Activated CD4-positive, alpha-beta T cell treated with anti-CD3 and anti-CD28 coated beads, Interleukin-2, amount 50 U/mL, for 48 hours (primary cell): ENCODE data around the gene TTC28.
"Not testable (repeated sequence)": the region's sequence is repeated elsewhere in the genome, so short reads cannot be mapped to it uniquely, and the experiment has no call there.

ENCODE experiments used
- DNase-seq, 2 experiments: peaks; one replicate each; pipeline ENCODE4 v3.0.0-alpha.2; 2020

The TTC28 gene

GRCh38 chr22:28077166-28077565 lies 602.5 kb downstream of the TTC28 start:
- DNase-seq = no peak

DNA sequence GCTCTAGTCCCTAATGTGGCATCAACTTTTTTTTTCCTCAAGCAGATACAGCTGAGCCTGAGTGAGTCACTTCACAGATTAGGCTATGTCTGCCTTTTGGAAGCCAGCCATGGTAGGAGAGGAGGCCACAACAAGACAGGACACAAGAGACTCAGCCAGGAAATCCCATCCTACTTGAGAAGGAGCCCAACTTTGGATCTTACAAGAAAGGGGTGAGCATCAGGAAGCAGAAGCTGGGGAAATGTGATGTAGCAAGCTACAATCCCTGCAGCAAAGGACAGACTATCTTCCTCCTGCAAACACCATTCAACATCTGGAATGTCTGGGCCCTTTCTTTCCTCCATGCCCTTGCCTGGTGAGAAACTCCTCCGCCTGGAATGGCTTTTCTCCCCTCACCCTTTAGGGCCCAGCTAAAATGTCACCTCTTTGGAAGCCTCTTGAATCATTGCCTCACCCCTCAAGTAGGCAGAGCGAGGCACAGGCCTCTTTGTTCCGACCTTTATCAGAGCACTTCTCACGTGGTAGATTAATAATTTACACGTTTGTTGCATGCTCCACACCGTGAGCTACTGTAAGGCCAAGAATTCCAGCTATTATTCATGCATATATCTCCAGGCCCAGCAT lies 604.2 kb downstream of the TTC28 start:
- no peak for DNase-seq

GRCh38 chr22:28074526-28074925 lies 605.1 kb downstream of the TTC28 start:
- no peak for DNase-seq

- DNase-seq = no peak
These were observed 607.6 kb downstream of the TTC28 start for GRCh38 chr22:28072066-28072465.

DNA sequence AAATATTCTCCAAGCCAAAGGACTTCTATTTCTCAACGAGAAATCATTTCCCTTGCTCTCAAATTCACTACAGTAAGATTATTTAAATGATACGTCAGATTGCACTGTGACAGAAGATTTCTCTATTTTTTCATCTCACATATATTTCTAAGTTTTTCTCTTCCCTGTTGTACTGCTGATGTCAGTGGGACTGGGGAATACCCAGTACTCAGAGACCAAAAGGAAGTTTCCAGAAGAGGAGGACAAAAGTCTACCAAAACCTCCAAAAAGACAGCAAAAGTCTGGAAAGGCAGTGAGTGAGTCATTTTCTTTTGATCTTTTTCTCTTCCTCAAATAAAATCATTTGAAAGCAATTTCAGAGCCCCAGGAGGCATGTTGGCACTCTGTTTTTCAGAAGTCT lies 610.8 kb downstream of the TTC28 start:
- DNase-seq = no peak

DNA sequence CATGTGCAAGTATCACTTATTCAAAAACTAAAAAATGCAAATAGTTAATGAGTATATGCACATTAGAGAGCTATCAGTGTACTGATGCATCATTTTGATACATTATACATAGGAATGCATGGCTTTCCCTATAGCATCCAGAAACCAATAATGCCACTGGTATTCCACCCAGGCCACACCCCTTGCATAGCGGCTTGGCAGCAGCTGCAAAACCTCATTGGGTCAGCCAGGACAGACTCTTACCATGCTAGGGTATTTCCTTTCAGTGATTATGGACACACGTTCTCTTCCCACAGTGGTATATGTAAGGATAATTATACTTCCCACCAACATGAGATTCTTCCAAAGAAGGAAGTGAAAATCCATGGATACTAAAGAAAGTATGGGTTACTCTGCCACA lies 614.7 kb downstream of the TTC28 start:
- no peak for DNase-seq

DNA sequence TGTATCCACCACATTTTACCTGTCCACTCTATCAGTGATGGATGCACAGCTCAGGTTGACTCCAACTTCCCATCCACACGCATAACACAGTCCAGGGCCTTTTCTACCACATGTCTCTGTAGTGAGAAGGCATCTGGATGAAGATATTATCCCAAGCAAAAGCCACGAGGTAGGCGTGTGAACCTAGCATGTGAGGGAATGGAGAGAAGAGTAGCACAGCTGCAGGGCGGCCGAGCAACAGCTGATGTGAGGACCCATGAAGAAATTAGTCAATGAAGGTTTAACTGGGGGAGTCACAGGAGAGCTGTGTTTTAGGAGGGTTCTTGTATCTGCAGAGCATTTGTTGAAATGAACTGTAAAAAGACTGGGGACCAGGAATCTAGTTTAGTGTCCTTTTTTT lies 616.0 kb downstream of the TTC28 start:
- no peak for DNase-seq

DNA sequence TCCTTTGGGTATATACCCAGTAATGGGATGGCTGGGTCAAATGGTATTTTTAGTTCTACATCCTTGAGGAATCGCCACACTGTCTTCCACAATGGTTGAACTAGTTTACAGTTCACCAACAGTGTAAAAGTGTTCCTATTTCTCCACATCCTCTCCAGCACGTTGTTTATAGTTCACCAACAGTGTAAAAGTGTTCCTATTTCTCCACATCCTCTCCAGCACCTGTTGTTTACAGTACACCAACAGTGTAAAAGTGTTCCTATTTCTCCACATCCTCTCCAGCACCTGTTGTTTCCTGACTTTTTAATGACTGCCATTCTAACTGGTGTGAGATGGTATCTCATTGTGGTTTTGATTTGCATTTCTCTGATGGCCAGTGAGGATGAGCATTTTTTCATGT lies 619.0 kb downstream of the TTC28 start:
- DNase-seq = not testable (repeated sequence)

DNA sequence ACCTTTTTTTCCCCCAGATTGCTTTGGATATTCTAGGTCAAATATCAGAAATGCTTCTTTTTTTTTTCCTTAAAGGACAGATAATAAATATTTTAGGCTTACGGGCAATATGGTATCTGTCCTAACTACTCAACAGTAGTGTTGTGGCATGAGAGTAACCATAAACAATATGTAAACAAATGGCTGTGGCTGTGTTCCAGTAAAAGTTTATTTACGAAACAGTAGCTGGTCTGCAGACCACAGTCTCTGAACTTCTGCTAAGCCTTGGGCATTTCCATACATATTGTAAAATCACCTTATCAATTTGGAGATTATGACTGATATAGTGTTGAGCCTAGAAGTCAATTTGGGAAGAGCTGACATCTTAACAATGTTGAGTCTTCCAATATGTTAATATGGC lies 621.6 kb downstream of the TTC28 start:
- no peak for DNase-seq

- DNase-seq = no peak
These were observed 624.8 kb downstream of the TTC28 start for GRCh38 chr22:28054819-28055208.

- DNase-seq = no peak
These were observed 625.5 kb downstream of the TTC28 start for GRCh38 chr22:28053896-28054818.

GRCh38 chr22:28052825-28053269 lies 626.8 kb downstream of the TTC28 start:
- no peak for DNase-seq

DNA sequence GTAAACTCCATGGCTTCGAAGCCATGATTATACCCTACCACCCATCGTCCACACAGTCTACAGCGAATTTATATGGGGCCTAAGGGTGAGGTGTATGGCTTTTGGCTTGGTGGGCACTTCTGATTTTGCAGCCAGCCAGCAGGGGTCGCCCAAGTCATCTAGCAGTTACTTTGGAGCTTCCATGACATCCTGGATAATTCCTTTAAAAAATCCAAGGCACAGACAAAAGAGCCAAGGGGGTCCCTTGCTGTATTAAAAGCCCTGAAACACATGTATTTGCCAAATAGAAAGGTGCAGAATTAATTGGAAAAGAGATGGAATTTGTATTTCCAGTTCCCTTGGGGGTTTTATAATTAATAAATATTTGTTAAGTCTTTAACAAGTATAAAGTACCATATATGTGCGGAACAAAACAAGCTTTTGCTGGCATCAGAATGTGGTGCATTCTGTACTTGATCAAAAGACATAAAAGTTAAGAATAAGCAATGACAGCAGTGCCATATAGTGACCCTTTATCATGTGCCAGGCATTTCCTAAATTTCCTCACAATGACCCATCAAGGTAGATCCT lies 627.8 kb downstream of the TTC28 start:
- DNase-seq = peak; percentile 48 to 55

DNA sequence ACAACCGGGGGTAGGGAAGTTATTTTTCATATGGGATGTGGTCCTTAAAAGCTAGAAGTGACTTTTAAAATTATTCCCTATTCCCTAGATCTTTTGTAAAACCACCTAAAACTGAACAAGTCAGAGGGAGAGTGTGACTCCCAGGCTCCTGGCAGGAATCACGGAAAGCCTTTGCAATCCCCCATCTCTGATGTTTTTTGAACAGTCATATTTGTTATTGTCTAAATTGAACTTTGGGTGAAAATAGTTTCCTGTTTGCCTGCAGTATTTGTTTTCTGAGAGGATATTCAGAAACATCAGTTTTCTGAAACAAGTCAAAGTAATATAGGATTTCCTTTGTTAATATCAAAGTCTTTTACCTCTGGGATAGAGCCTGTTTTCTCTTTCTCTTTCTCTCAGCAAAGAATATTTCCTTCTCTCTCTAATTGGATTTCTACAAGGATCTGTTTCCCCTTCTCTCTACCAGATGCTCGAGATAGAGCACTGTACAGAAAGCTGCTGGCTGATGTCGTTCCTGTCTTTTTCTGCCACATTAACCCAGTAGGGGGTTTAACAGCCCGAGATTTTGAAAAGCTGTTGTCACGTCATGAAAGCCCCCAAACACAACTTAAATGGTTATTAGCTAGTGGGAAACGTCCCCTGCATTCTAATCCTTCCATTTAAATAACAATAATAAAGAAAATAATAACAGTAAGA lies 628.4 kb downstream of the TTC28 start:
- no peak for DNase-seq

GRCh38 chr22:28048529-28048928 lies 631.1 kb downstream of the TTC28 start:
- no peak for DNase-seq

- DNase-seq = no peak
These were observed 631.9 kb downstream of the TTC28 start for GRCh38 chr22:28047740-28048139.

- no peak for DNase-seq
These were observed 633.5 kb downstream of the TTC28 start for GRCh38 chr22:28046100-28046499.

DNA sequence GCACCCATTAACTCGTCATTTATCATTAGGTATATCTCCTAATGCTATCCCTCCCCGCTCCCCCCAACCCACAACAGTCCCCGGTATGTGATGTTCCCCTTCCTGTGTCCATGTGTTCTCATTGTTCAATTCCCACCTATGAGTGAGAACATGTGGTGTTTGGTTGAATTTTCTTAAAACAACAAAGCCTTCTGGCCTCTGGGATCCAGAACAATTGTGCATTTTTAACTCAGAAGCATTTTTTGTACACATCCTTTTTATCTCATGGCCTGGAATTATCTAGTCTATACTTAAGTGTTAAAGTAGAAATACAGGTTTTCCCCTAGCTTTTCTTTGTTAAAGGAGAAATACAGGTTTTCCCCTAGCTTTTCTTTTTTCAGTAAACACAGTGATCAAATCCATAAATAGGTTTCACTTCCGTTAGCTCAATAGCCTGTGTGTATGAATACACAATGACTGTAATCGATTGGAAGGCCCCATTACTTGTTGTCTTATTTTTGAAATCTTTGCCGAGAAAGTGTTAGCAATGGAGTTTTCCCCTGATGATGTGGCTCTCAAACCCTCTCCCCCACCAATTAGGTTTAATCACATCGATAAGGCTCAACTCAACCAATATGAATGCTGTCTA lies 635.0 kb downstream of the TTC28 start:
- no peak for DNase-seq

GRCh38 chr22:28043266-28043665 lies 636.4 kb downstream of the TTC28 start:
- no peak for DNase-seq

DNA sequence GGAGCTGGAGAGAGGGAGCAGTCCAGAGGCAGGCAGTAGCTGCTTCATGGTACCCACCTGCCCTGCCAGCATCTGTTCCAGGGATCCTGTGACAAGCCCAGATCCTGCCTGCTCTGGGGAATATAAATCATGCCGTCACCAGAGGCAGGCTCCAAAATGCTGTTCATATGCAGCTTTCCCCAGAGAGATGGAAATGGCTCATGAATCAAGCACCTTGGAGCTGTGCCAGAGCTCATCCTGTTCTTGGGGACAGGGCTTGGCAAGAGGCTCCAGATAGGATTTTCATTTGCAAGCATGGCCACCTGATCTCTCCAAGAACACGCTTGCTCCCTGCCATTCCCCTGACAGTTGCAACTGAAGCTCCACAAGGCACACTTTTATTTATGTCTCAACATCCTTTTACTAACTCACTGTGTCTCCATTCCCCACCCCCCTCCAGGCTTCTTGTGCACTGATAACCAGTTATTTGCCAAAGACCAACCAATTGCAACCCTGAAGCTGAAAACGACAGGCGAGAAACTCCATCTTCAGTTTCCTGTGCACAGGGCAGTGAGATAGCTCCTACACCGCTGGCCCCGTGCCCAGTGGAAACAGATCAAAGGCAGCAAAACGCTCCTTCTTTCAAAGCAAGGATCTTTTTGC lies 644.8 kb downstream of the TTC28 start:
- DNase-seq = no peak

- DNase-seq = no peak
These were observed 645.4 kb downstream of the TTC28 start for GRCh38 chr22:28034145-28034759.

DNA sequence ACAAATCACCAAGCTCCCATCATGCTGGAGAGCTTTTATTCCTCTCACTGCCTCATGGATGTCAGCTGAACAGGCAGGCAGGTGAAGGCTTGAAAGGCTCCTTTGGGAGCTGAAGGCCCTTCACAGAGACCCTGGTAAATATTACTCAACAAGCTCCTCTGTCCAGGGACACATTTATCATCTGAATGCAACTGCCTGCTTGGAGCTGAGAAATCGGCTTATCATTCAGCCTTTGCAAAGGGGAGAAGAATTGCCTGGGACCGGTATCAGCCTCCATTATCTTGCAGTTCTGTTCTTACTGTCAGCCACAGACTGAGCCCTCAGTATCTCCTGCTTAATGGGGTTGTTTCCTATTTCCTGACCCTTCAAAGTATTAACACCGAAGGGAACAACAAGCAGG lies 646.8 kb downstream of the TTC28 start:
- DNase-seq = no peak
